Measurements from ENCODE around the gene UBL4A.

DNA sequence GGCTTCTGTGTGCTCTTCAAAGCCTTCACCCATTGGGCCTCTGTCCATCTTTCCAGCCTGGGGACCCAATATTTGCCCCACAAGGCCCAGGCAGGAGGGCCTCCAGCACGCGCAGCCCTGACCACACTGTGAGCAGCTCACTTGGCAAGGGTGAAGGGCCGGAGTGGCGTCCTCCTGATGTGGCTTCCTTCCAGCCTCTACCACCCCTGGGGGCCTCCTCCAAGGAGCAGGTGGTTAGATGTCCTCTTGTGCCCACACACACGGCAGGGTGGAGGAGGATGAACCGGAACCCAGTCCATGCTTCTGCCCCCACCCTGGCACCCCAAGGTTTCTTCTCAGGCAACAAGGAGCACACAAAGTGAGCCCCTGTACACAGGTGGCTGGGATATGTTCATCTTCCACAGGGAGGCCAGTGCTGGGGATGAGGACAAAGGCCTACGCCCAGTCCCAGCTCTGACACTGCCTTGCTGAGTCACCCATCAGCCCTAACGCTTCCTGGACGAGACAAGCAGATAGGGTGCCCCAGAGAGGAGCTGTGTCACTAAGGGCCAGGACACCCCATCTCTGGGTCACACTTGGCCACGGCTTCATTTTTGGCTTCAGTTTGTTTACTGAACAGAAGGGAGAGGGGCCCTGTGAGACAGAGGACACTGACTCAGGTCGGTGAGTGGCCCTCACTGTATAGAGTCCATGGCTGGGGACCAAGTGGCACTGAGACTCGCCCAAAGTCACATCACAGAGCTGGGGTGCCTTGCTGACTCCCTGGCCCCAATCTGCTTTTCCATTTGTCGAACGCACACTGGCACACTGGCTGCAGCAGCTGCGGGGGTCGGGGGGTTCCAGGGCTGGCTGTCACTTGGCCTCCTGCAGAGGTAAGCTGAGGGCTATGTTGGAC is 1.9 kb downstream of the UBL4A start:
- TF ChIP-seq, protein P1, sequence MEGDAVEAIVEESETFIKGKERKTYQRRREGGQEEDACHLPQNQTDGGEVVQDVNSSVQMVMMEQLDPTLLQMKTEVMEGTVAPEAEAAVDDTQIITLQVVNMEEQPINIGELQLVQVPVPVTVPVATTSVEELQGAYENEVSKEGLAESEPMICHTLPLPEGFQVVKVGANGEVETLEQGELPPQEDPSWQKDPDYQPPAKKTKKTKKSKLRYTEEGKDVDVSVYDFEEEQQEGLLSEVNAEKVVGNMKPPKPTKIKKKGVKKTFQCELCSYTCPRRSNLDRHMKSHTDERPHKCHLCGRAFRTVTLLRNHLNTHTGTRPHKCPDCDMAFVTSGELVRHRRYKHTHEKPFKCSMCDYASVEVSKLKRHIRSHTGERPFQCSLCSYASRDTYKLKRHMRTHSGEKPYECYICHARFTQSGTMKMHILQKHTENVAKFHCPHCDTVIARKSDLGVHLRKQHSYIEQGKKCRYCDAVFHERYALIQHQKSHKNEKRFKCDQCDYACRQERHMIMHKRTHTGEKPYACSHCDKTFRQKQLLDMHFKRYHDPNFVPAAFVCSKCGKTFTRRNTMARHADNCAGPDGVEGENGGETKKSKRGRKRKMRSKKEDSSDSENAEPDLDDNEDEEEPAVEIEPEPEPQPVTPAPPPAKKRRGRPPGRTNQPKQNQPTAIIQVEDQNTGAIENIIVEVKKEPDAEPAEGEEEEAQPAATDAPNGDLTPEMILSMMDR (IDR thresholded peaks at IDR 0.05; ENCODE audit: low read depth, low read length), result no peak
- no peak for TF ChIP-seq MYC (IDR thresholded peaks at IDR 0.05; ENCODE audit: low read depth, low read length)

All from NB4 (cell line).